ENCODE measurements around the gene CFAP92. TPM values are rescaled to one million over a fixed set of nuclear protein-coding genes. Genes with fewer than 3 reads are reported as not detected.
"Not testable (repeated sequence)": the region's sequence is repeated elsewhere in the genome, so short reads cannot be mapped to it uniquely, and the experiment has no call there.

CFAP92 gene
- total RNA-seq, 1 donor from 2014 or later: not detected

- ChIA-PET POLR2A (no interaction called here), CTCF (no interaction called here)
- H3K4me1 Mint-ChIP-seq: no peaks in the 10 kb centered on the region
- no peak for DNase-seq
- H3K4me3 Mint-ChIP-seq: no peak overlapping the region
- no peaks in the 10 kb centered on the region for H3K27me3 Mint-ChIP-seq
- intact Hi-C loops (cut with micrococcal nuclease): no loop called here
- H3K27ac Mint-ChIP-seq: no peak overlapping the region
- H3K9me3 Mint-ChIP-seq: no peaks in the 10 kb centered on the region
- TF ChIP-seq, protein P1, sequence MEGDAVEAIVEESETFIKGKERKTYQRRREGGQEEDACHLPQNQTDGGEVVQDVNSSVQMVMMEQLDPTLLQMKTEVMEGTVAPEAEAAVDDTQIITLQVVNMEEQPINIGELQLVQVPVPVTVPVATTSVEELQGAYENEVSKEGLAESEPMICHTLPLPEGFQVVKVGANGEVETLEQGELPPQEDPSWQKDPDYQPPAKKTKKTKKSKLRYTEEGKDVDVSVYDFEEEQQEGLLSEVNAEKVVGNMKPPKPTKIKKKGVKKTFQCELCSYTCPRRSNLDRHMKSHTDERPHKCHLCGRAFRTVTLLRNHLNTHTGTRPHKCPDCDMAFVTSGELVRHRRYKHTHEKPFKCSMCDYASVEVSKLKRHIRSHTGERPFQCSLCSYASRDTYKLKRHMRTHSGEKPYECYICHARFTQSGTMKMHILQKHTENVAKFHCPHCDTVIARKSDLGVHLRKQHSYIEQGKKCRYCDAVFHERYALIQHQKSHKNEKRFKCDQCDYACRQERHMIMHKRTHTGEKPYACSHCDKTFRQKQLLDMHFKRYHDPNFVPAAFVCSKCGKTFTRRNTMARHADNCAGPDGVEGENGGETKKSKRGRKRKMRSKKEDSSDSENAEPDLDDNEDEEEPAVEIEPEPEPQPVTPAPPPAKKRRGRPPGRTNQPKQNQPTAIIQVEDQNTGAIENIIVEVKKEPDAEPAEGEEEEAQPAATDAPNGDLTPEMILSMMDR (IDR thresholded peaks at IDR 0.05): no peak
- no peak for ATAC-seq (ENCODE audit: low read depth)
- peaks cover 89% of the 10 kb centered on the region for H3K36me3 Mint-ChIP-seq (ENCODE audit: low read depth)
These were observed 97.8 kb downstream of the CFAP92 start for GRCh38 chr3:128895843-128896697.

GRCh38 chr3:128889139-128889894 is 104.6 kb downstream of the CFAP92 start:
- H3K4me1 Mint-ChIP-seq: no peaks in the 10 kb centered on the region
- no peak for ATAC-seq (ENCODE audit: low read depth)
- no peak for DNase-seq
- H3K27me3 Mint-ChIP-seq: no peaks in the 10 kb centered on the region
- TF ChIP-seq, protein P1 (IDR thresholded peaks at IDR 0.05): no peak
- no peak overlapping the region for H3K27ac Mint-ChIP-seq
- intact Hi-C loops (cut with micrococcal nuclease): no loop called here
- H3K4me3 Mint-ChIP-seq: no peak overlapping the region
- ChIA-PET POLR2A (interaction anchor here (2.2 kb wide), 1 partner anchor 10 kb away, joined by 10 read pairs; the partner anchor contains the start of gene ACAD9), CTCF (interaction anchor here (0.5 kb wide), 1 partner anchor 154 kb away, joined by 3 read pairs; no protein-coding TSS in a partner anchor)
- H3K9me3 Mint-ChIP-seq: no peaks in the 10 kb centered on the region
- peaks cover 47% of the 10 kb centered on the region for H3K36me3 Mint-ChIP-seq (ENCODE audit: low read depth)

GRCh38 chr3:128884992-128885391 is 108.9 kb downstream of the CFAP92 start:
- peaks cover 46% of the 10 kb centered on the region for H3K36me3 Mint-ChIP-seq (ENCODE audit: low read depth)

GRCh38 chr3:128882719-128883118 is 111.2 kb downstream of the CFAP92 start:
- DNase-seq (no peak), ATAC-seq (ENCODE audit: low read depth) (no peak)
- Mint-ChIP-seq H3K27me3 (no peaks in the 10 kb centered on the region), H3K4me1 (peaks cover 48% of the 10 kb centered on the region), H3K9me3 (no peaks in the 10 kb centered on the region), H3K36me3 (ENCODE audit: low read depth) (peaks cover 50% of the 10 kb centered on the region), H3K4me3 (no peak overlapping the region), H3K27ac (no peak overlapping the region)
- intact Hi-C loops (cut with micrococcal nuclease): no loop called here
- ChIA-PET POLR2A (interaction anchor here (0.7 kb wide), 1 partner anchor 557 kb away, joined by 3 read pairs; the partner anchor contains the start of genes IFT122 and MBD4), CTCF (no interaction called here)
- TF ChIP-seq, protein P1 (IDR thresholded peaks at IDR 0.05): no peak

More at GRCh38 chr3:128884992-128885391, 108.9 kb downstream of the CFAP92 start:
- POLR2A ChIA-PET: no interaction called here
- CTCF ChIA-PET: no interaction called here
- TF ChIP-seq, protein P1 (IDR thresholded peaks at IDR 0.05): no peak
- no peak overlapping the region for H3K27ac Mint-ChIP-seq
- DNase-seq (no peak), ATAC-seq (ENCODE audit: low read depth) (no peak)
- H3K4me1 Mint-ChIP-seq: peaks cover 26% of the 10 kb centered on the region
- H3K4me3 Mint-ChIP-seq: no peak overlapping the region
- H3K9me3 Mint-ChIP-seq: no peaks in the 10 kb centered on the region
- H3K27me3 Mint-ChIP-seq: no peaks in the 10 kb centered on the region
- intact Hi-C loops (cut with micrococcal nuclease): no loop called here

DNA sequence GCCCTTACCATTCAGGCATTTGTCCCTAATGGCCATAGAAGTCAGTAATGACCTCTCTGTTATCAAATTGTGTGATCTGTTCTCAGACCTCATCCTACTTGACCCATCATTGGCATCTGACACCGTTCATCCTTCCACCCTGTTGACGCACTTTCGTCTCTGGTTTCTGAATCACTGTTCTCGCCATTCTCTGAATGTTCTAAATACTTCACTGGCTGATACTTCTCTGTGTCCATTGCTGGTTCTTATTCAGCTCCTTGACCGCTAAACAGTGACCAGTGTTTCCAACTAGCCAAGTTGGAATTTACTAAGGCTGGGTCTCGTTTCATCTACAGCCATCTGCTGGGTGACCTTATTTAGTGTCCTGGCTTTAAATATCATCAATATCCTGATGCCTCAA is 112.3 kb downstream of the CFAP92 start:
- Mint-ChIP-seq H3K9me3 (no peaks in the 10 kb centered on the region), H3K27me3 (no peaks in the 10 kb centered on the region), H3K4me1 (peaks cover 52% of the 10 kb centered on the region), H3K4me3 (peak overlapping the region; percentile 17), H3K36me3 (ENCODE audit: low read depth) (peaks cover 44% of the 10 kb centered on the region), H3K27ac (peak overlapping the region; percentile 2)
- intact Hi-C loops (cut with micrococcal nuclease): no loop called here
- CTCF ChIA-PET: no interaction called here
- POLR2A ChIA-PET: no interaction called here
- ATAC-seq (ENCODE audit: low read depth) (no peak), DNase-seq (no peak)
- TF ChIP-seq, protein P1 (IDR thresholded peaks at IDR 0.05): no peak

- POLR2A ChIA-PET: interaction anchor here (1.6 to 3.2 kb wide), 5 partner anchors 34 to 281 kb away, joined by 4 to 45 read pairs (median 5); partner anchors contain the start of genes ISY1 and RAB43
- H3K4me1 Mint-ChIP-seq: peaks cover 52% of the 10 kb centered on the region
- H3K36me3 Mint-ChIP-seq (ENCODE audit: low read depth): peaks cover 44% of the 10 kb centered on the region
- intact Hi-C loops (cut with micrococcal nuclease); H3K27me3 Mint-ChIP-seq; ATAC-seq (ENCODE audit: low read depth); H3K9me3 Mint-ChIP-seq; DNase-seq; CTCF ChIA-PET: not testable (repeated sequence)
- peak overlapping the region; percentile 88 for H3K4me3 Mint-ChIP-seq
- H3K27ac Mint-ChIP-seq: peak overlapping the region; percentile 92
These were observed 113.4 kb downstream of the CFAP92 start for GRCh38 chr3:128880455-128880854.
